HG03520 (cell line): ENCODE results near the gene GPR149.
"Not testable (repeated sequence)": the region's sequence is repeated elsewhere in the genome, so short reads cannot be mapped to it uniquely, and the experiment has no call there.

ENCODE experiments used
- ATAC-seq: cut with Tn5 transposase; IDR thresholded peaks from one replicate; pipeline ENCODE4 v1.9.1; 2021; ENCODE audit warnings: mild to moderate bottlenecking, moderate library complexity; ENCODE audit not compliant: unreplicated experiment

GPR149 gene, protein sequence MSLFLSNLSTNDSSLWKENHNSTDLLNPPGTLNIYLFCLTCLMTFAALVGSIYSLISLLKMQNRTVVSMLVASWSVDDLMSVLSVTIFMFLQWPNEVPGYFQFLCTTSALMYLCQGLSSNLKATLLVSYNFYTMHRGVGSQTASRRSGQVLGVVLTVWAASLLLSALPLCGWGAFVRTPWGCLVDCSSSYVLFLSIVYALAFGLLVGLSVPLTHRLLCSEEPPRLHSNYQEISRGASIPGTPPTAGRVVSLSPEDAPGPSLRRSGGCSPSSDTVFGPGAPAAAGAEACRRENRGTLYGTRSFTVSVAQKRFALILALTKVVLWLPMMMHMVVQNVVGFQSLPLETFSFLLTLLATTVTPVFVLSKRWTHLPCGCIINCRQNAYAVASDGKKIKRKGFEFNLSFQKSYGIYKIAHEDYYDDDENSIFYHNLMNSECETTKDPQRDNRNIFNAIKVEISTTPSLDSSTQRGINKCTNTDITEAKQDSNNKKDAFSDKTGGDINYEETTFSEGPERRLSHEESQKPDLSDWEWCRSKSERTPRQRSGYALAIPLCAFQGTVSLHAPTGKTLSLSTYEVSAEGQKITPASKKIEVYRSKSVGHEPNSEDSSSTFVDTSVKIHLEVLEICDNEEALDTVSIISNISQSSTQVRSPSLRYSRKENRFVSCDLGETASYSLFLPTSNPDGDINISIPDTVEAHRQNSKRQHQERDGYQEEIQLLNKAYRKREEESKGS

DNA sequence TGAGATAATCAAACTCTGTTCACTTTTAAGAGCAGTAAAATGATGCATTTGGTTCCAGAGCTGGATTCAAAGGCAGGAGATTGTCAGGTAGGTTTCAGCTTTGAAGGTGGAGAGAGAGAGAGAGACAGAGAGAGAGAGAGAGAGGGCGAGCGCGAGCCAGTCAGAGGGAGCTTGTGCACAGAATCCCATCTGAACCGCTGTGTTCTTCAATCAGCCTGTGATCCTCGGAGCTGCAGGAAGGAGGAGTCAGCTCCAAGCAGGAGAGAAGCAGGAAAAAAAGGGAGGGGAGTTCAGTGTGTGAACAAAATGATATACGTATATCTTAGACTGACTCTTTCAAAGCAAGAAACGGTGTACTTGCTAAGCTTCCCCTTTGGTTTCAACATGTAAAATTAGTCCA, at the start of gene GPR149:
TSS of gene GPR149 (minus strand) at position 177 of the 400 bp plus-strand sequence. CDS start 575 bp downstream, outside the sequence.
- no peak for ATAC-seq

DNA sequence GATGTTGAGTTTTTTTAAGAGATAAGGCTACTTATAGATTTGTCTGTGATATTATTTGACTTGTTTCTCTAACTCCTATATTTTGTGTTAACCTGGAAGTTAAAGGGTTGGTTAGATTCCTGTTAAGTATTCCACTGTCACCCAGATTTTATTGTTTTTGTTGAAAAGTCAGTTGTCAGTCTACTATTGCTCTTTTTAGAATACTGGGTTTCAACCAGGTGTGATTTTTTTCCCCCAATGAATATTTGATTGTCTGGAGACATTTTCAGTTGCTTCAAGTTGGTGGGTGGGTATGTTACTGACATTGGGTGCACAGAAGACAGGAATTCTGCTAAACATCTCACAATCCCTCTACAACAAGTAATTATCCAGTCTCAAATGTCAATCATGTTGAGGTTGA, 43.8 kb upstream of the GPR149 start:
- ATAC-seq: no peak

DNA sequence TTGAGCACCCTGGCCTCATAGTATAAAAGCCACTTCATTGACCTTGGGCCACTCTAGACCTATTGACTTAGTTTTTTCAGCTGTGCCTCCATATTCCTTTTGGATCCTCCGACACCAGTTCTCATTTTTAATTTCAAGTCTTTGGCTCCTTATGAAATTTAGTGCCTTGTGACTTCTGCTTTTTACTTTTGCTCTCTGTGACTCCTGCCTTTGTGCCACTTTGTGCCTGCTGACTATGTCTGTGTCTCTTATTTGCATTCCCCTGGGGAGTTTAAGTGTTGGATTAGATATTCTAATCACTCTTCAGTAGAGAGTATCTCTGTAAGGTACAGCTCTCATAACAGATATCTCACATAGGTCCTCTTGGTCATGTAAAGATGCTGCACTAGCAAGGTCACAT, 39.6 kb upstream of the GPR149 start:
- no peak for ATAC-seq

DNA sequence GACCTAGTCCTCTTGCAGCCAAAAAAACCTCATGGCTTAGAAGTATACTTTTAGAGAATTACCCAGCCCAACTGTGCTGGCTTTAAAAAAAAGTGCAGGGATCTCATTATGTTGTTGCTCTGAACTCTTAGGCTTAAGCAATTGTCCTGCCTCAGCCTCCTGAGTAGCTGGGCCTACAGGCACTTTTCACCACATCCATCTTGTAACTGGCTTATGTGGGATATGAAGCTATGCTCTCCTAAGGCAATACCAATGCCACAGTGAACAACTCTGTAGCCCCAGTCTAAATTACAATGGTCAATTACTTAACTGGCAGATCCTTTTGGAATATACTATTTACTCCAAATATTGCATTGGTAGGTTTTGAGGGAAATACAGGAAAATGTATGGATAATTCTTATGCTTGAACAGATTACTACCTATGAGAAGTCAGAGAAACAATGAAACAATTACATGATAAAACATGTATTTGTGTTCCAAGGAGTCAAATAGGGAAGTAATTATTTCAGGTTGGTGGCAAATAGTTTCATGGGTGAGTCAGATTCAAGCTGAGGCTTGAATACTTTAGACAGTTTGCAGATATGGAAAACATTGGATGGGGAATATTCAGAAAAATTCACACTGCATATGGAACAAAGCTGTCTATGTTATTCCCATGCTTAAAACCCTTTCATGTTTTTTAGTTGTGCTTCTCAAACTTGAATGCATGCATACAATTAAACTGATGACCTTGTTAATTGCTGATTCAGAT, 34.6 kb upstream of the GPR149 start:
- ATAC-seq: no peak

DNA sequence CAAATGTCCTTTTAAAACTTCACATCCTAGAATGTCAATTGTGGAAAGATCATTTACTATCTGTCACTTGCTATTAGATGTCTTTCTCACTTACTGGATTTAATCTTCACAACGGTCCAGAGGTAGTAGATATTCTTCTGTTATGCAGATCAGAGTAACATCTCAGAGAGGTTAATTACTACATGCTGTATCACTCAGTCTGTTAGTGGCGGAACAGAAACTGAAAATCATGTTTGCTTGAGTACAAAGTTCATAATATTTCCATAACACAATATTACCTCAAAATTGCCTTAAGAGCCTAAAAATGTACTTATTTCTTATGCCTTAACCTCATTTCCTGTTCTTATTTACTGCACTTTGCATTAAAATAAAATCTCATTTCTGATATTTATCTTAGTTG, 28.6 kb upstream of the GPR149 start:
- ATAC-seq: no peak

DNA sequence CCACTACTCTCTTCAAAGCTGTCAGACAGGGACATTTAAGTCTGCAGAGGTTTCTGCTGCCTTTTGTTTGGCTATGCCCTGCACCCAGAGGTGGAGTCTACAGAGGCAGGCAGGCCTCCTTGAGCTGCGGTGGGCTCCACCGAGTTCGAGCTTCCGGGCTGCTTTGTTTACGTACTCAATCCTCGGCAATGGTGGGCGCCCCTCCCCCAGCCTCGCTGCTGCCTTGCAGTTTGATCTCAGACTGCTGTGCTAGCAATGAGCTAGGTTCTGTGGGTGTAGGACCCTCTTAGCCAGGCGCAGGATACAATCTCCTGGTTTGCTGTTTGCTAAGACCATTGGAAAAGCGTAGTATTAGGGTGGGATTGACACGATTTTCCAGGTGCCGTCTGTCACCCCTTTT, 9.1 kb upstream of the GPR149 start:
- not testable (repeated sequence) for ATAC-seq

DNA sequence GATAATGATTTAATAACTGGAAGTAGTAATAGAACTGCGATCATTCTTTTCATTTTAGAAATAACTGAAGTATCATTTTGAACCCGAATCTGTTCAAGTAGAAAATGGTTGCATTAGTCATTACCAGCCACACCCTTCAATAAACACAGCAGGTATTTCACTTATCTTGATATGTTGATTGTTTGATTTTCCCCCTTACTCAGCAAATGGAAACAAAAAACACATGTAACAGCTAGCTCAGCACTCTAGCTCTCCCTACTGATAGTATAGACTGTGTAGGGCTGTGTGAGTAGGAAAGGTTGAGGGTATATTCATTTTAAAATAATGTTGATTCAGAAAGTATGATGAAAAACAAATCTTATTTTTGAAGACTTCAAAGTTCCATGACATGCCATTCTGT, 1.1 kb upstream of the GPR149 start:
- no peak for ATAC-seq

DNA sequence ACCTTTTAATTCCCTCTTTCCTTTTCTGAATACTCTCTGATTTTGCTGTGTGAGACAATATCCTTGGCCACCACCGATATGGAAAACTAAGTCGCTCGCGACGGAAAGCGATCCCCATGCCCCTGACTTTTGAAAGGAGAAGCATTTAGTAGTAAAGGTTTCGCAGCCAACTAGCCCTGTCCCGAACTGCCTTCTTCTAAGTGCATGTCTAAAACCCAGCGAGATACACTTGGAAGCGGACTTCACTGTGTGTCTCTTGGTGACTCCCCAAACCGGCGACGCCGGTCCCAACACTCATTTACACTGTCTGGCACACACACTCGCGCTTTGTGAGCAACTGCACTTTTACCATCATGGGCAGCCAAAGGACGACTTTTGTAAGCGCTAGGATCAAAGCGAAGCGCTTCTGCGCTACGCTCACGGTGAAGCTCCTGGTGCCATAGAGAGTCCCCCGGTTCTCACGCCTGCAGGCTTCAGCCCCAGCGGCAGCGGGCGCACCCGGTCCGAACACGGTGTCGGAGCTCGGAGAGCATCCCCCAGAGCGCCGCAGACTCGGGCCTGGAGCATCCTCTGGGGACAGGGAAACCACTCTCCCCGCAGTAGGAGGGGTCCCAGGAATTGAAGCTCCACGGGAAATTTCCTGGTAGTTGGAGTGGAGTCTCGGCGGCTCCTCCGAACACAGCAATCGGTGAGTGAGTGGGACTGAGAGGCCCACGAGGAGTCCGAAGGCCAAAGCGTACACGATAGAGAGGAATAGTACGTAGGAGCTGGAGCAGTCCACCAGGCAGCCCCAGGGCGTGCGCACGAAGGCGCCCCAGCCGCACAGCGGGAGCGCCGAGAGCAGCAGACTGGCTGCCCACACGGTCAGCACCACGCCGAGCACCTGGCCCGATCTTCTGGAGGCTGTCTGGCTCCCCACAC, 1.4 kb downstream of the GPR149 start:
- no peak for ATAC-seq

DNA sequence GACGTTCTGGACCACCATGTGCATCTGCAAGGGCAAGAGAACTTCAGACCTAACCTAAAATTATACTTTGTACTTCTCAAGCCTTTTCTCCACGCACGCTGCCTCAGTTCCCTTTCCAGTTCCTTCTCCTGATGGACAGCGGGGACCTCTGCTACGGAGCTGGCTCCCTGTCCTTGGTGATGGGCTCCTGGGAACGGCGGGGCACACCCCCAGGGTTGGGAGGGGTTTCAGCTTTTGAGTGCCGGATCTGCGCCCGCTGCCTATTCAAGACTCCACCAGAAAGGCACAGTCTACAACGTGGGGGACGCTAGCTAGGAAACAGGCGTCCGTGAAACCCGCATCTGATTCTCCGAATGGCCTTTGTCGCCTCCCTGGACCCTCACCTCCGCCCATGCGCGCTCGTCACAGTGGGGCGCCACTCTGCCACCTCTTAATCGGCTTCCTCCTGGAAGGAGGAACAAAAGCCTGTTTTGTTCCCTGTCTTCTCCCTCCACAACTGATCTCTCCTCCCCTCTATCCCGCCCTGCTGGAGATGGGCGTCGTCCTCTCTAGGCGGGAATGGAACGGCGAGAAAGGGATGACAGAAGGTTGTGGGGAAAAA, 2.2 kb downstream of the GPR149 start:
- no peak for ATAC-seq

DNA sequence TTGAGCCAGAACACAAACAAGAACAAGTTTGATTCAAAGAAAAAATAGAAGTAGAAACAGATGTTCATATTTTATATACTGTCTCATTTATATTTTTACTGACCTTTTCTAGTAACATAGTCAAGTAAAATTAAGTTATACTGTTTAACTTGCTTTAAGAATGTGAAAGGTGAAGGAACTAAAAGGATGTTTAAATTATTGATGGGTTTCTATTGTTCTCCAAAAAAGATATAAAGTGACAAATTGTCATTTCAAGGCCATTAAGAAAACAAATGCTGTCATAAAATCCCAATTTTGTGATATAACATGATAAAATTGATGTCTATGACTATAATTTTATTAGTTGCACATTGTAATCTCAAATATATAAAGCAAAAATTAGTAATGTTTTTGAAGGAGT, 7.3 kb downstream of the GPR149 start:
- no peak for ATAC-seq

DNA sequence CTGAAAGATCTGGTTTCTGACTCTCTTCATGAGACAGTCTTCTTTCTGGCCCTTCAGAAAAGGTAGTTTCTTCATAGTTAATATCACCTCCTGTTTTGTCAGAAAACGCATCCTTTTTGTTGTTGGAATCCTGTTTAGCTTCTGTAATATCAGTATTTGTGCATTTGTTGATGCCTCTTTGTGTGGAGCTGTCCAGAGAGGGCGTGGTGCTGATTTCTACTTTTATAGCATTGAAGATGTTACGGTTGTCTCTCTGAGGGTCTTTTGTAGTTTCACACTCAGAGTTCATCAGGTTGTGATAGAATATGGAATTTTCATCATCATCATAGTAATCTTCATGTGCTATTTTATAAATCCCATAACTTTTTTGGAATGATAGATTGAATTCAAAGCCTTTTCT, 8.9 kb downstream of the GPR149 start:
- ATAC-seq: no peak

DNA sequence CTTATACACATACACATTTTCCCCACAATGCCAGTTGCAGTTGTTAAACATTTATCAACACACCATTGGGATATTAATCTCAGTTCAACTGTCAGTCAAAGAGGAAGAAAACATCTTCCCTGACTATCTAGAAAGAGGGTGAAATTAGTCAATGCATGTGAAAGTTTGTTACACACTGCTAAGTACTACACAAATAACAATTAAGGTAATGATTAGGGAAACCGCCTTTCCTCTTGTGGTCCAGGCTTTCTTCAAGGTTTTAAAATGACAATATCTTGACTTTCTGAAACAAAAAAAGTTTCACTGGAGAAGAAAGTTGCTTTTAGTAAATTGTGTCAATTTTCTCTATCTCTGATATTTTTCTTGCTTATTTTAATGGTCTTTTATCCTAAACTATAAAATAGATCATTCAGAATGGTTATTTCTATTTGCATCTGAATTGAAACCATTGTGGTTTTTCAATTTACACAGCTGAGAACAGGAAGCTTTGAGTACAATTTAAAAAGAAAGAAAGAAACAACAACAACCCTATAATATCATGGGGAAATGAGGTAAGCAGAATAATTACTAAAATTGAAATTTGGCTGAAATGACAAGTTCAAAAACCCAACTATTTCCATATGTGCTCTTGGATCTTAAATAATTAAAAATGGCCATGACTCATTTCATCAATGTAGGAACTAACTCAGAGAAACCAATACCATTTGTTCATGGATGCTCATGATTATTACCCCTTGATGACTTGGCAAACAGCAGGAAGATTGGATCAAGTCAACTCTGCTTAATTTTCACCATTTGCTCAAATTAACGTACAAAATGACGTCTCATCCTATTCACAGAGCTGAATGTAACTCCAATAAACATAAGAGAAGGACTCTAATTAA, 31.7 kb downstream of the GPR149 start:
- ATAC-seq: peak; percentile 97

DNA sequence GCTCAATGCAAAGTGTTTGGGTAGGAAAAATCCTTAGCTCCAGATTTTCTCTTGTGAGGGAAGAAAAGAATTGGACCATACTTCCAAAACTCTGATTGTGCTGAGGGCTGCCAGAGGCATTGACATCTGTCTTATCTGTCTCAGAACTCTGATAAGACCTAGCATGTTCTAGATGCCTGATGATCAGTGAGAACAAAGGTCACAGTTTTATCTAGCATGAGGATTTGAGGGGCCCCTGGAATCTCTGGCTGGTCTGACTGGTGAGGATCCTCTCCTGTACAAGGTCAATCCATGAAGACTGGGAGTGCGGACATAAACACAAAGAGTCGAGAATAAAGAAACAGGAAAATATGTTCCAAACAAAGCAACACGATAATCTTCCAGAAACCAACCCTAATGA, 40.1 kb downstream of the GPR149 start:
- ATAC-seq: no peak

DNA sequence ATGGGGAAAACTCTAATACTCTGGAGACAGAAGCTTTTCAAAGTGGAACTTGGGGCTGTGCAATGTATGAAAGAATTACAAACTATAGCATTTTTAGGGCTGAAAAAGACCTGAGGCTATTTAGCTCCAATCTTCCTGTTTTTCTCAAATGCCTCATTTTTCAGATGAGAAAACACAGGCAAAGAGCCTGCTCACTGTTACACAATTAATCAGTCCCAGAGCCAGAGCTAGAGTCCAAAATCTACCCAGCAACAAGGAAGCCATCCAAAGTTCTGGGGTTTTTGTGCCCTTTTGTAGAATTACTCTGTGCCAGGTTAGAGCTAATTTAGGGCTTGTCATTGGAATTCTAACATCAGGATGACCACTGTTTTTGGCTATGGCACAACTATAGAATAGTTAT, 45.5 kb downstream of the GPR149 start:
- no peak for ATAC-seq

DNA sequence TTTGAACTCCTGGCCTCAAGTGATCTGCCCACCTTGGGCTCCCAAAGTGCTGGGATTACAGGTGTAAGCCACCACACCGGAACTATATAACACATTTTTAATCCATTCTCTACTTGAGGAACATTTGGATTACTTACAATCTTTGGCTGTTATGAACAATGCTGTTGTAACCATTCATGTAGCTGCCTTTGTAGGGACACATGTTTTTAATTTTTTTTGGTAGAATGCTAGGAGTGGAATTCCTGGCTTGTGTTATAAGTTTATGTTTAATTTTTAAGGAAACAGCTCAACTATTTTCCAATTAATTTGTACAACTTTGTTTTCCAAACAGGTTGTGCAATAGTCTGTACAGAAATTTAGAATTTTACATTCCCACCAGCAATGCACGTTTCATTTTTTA, 51.7 kb downstream of the GPR149 start:
- no peak for ATAC-seq

DNA sequence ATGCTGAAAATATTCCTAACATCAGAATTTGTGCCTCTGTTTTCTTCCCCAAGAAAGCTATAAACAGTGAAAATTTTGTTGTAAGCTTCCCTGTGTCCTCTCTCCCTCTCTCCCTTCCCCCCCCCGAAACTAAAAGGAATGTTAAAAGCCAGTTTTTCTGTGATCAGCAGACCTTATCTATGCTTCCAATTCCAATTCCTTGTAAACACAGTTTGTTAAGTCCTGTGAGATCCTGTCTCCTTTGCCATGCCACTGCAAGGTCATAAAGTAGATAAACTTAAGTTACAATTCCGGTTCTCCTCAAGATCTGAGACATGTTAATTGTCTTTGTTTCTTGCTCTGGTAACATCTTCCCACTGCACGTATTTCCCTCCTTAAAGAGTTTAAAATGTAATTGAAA, 62.8 kb downstream of the GPR149 start:
- no peak for ATAC-seq

DNA sequence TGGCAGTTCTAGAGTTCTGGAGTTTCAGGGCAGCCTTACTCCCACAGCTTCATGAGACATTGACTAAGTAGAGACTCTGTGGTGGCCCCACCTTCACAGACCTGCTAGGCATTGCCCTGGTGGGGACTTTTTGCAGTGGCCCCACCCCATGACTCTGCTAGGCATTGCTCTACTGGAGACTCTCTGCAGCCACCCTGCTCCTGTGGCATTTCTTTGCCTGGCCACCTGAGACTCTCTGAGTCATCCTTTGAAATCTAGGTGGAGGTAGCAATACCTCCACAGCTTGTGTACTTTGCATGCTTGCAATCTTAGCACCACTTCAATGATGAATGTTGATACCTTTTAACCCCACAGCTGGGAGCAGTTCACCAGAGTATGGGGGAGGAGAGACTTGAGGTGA, 65.1 kb downstream of the GPR149 start:
- ATAC-seq: no peak

DNA sequence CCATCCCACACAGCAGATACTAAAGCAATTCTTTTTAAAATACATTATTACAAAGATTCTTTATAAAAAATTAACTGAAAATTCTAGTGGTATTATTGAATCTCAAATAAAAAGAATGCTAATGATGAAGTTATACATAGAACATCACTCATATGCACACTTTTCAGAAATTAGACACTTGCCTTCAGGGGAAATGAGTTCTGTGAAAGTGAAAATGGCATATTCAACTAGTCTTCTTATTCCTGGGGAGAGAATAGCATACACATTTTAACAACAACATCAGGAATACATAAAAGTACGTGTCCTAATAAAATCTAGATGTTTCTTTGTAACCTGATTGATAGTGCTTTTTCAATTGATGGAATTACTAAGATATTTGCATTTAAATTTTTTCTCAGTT, 68.9 kb downstream of the GPR149 start:
- no peak for ATAC-seq

DNA sequence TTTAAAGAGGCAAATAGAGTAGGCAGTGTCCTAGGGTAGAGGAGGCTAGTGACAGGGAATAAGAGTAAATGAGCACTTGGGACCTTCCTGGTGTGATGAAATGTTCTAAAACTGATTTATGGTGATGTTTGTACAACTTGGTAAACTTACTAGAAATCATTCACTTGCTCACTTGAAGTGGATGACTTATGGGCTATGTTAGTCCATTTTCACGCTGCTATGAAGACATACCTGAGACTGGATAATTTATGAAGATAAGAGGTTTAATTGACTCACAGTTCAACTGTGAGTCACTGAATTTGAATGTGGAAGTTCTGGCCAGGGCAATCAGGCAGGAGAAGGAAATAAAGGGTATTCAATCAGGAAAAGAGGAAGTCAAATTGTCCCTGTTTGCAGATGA, 74.0 kb downstream of the GPR149 start:
- ATAC-seq: no peak
